ENCODE results near the gene FAM221B. TPM values are rescaled to one million over a fixed set of nuclear protein-coding genes. Genes with fewer than 3 reads are reported as not detected.

The FAM221B gene
- total RNA-seq, 4 donors from 2014 or later = not detected

DNA sequence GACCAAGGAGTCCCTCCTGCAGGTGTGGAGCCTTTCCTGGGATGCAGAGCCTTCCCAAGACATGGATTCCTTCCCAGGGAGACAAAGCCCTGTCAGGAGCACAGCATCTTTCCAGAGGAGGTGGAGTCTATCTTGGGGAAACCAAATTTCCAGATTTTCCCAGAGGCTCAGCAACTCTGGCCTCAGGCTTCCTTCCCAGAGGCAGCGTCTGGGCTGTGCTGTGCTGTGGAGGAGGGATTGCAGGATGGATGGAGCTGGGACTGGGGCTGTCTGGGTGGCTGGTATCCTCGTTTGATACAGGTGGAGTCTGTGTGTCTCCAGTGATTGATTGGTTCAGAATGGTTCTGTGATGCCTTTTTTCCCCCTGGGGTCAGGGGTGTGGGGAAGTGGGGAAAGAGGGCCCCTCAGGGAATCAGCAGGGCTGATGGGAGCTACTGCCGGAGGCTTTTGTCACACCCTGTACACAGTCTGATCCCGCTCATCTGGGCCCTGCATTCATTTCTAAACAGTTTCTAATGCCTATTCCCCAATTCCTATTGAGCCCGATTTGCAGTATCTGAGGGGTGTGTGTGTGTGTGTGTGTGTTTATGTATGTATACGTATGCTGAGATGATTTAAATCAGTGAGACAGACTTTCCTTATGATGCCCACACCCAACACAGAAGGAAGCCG is 25.7 kb upstream of the FAM221B start:
- Histone ChIP-seq H3K36me3 (no peaks in the 10 kb centered on the region), H3K4me3 (no peak overlapping the region), H3K27me3 (no peaks in the 10 kb centered on the region), H3K4me1 (no peaks in the 10 kb centered on the region), H3K27ac (no peak overlapping the region), H3K9me3 (no peaks in the 10 kb centered on the region)
- no peak for DNase-seq
- no peak for TF ChIP-seq POLR2A (IDR thresholded peaks at IDR 0.05)
- TF ChIP-seq, protein P1, sequence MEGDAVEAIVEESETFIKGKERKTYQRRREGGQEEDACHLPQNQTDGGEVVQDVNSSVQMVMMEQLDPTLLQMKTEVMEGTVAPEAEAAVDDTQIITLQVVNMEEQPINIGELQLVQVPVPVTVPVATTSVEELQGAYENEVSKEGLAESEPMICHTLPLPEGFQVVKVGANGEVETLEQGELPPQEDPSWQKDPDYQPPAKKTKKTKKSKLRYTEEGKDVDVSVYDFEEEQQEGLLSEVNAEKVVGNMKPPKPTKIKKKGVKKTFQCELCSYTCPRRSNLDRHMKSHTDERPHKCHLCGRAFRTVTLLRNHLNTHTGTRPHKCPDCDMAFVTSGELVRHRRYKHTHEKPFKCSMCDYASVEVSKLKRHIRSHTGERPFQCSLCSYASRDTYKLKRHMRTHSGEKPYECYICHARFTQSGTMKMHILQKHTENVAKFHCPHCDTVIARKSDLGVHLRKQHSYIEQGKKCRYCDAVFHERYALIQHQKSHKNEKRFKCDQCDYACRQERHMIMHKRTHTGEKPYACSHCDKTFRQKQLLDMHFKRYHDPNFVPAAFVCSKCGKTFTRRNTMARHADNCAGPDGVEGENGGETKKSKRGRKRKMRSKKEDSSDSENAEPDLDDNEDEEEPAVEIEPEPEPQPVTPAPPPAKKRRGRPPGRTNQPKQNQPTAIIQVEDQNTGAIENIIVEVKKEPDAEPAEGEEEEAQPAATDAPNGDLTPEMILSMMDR (IDR thresholded peaks at IDR 0.05) = no peak

DNA sequence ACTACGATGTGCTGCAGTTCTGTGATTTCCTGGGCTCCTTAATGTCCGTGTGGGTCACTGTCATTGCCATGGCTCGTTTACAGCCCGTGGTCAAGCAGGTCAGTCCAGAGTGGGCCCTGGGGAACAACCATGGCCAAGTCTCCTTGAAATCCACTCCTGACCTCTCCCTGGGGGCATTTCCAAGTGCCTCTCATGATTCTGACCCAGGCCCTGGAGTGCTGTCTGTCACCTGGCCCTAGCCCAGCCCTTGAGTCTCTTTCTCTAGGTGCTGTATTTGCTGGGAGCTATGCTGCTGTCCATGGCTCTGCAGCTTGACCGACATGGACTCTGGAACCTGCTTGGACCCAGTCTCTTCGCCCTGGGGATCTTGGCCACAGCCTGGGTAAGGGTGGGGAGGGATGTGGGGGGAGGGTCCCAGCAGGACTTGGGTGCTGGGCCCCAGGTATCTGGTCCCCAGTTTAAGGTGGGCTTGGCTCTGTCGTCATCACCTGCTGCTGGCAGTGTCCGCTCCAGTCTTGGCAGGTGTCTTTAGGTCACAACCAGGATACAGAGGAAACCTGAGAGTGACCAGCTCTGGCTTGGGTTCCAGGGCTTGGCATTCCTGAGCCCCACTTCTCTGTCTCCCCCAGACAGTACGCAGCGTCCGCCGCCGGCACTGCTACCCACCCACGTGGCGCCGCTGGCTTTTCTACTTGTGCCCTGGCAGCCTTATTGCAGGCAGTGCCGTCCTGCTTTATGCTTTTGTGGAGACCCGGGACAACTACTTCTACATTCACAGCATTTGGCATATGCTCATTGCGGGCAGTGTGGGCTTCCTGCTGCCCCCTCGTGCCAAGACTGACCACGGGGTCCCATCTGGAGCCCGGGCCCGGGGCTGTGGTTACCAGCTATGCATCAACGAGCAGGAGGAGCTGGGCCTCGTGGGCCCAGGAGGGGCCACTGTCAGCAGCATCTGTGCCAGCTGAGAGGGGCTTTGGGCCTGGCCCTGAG is 24.6 kb upstream of the FAM221B start:
- no peaks in the 10 kb centered on the region for H3K36me3 ChIP-seq
- DNase-seq = no peak
- no peak overlapping the region for H3K4me3 ChIP-seq
- H3K27me3 ChIP-seq = no peaks in the 10 kb centered on the region
- TF ChIP-seq POLR2A (IDR thresholded peaks at IDR 0.05) = no peak
- TF ChIP-seq, protein P1 (IDR thresholded peaks at IDR 0.05) = no peak
- H3K9me3 ChIP-seq = no peaks in the 10 kb centered on the region
- H3K27ac ChIP-seq = no peak overlapping the region
- H3K4me1 ChIP-seq = no peaks in the 10 kb centered on the region

DNA sequence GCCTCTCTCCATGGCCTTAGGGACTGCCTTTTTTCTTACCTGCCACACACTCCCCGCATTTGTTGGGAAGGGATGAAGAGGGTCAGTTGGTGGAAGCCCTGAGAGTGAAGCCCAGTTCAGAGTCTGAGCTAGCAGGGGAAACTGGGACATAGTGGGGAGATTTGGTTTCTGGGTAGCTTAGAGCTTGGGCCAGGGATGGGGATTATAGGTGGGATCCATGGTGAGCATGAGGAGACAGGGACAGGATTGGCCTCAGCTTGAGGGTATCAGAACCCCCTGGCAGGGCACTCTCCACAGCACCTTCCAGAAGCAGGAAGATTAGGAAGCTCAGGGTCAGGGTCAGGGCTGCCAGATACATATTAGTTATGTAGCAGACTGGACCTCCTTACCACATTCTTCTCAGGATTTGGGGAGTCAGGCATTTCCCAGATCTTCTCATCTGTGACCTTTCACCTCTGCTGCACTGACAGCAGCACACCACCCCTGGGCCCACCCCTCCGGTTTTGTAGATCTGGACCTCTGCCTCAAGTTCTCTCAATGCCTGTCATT is 23.8 kb upstream of the FAM221B start:
- Histone ChIP-seq H3K27ac (no peak overlapping the region), H3K36me3 (no peaks in the 10 kb centered on the region), H3K9me3 (no peaks in the 10 kb centered on the region), H3K27me3 (no peaks in the 10 kb centered on the region), H3K4me3 (no peak overlapping the region), H3K4me1 (no peaks in the 10 kb centered on the region)
- DNase-seq = no peak
- TF ChIP-seq, protein P1 (IDR thresholded peaks at IDR 0.05) = no peak
- no peak for TF ChIP-seq POLR2A (IDR thresholded peaks at IDR 0.05)

- Histone ChIP-seq H3K27ac (peak overlapping the region in 3 of 4 donors; percentile 12 to 53 (median 38)), H3K4me3 (no peak overlapping the region), H3K9me3 (no peaks in the 10 kb centered on the region), H3K27me3 (no peaks in the 10 kb centered on the region), H3K4me1 (peaks cover 0 to 23% (median 5%) of the 10 kb centered on the region in 4 donors), H3K36me3 (no peaks in the 10 kb centered on the region)
- DNase-seq = peak in 1 of 3 donors; percentile 41
- TF ChIP-seq, protein P1 (IDR thresholded peaks at IDR 0.05) = no peak
Measured at GRCh38 chr9:35847792-35848572, 19.4 kb upstream of the FAM221B start.

Data from Peyer's patch (tissue), 4 donors.